NT2/D1 (cell line): ENCODE results near the gene SORBS1.

Source experiments
- SUZ12 ChIP-seq: IDR thresholded peaks from 2 replicates; pipeline ENCODE4 v1.6.1; 2011; ENCODE audit not compliant: insufficient read length, insufficient read depth; ENCODE audit errors: extremely low read depth
- YY1 ChIP-seq: IDR thresholded peaks from 2 replicates; pipeline ENCODE4 v1.6.1; 2011; ENCODE audit not compliant: insufficient read length, insufficient read depth
- ZNF274 ChIP-seq: IDR thresholded peaks from 2 replicates; pipeline ENCODE4 v1.6.1; 2011; ENCODE audit warnings: mild to moderate bottlenecking, low read depth, low read length

- no peak for TF ChIP-seq ZNF274
- TF ChIP-seq YY1 = no peak
- no peak for TF ChIP-seq SUZ12
Measured at GRCh38 chr10:95263864-95264226, 297.3 kb downstream of the SORBS1 start.
